ENCODE results near the gene CRACDL. TPM values are rescaled to one million over a fixed set of nuclear protein-coding genes. Genes with fewer than 3 reads are reported as not detected.

Gene CRACDL
- polyA plus RNA-seq, 3 donors from 2014 or later = 0.40 to 0.80 TPM; not detected in 1

- no peak overlapping the region for H3K27ac Mint-ChIP-seq
These were observed 188.1 kb downstream of the CRACDL start for GRCh38 chr2:98747888-98748287.

GRCh38 chr2:98746426-98746825, 189.6 kb downstream of the CRACDL start:
- Mint-ChIP-seq H3K4me1 (peaks cover 11 to 26% of the 10 kb centered on the region in 2 donors), H3K36me3 (peaks cover 0 to 4% (median 0%) of the 10 kb centered on the region in 3 donors), H3K9me3 (no peaks in the 10 kb centered on the region), H3K4me3 (no peak overlapping the region), H3K27ac (no peak overlapping the region), H3K27me3 (ENCODE audit: low read depth in 3 of 3) (peaks cover 4 to 5% (median 4%) of the 10 kb centered on the region in 3 donors)
- no peak for DNase-seq

More at GRCh38 chr2:98747888-98748287, 188.1 kb downstream of the CRACDL start:
- H3K4me3 Mint-ChIP-seq = no peak overlapping the region
- no peaks in the 10 kb centered on the region for H3K9me3 Mint-ChIP-seq
- no peak for DNase-seq
- H3K4me1 Mint-ChIP-seq = peaks cover 11 to 26% of the 10 kb centered on the region in 2 donors
- H3K27me3 Mint-ChIP-seq (ENCODE audit: low read depth in 3 of 3) = peaks cover 2 to 4% (median 4%) of the 10 kb centered on the region in 3 donors
- no peaks in the 10 kb centered on the region for H3K36me3 Mint-ChIP-seq

- H3K4me3 Mint-ChIP-seq = no peak overlapping the region
- no peaks in the 10 kb centered on the region for H3K9me3 Mint-ChIP-seq
- peaks cover 0 to 4% (median 4%) of the 10 kb centered on the region in 3 donors for H3K36me3 Mint-ChIP-seq
- H3K4me1 Mint-ChIP-seq = peaks cover 11 to 26% of the 10 kb centered on the region in 2 donors
- H3K27me3 Mint-ChIP-seq (ENCODE audit: low read depth in 3 of 3) = peaks cover 0 to 7% (median 3%) of the 10 kb centered on the region in 3 donors
- peak overlapping the region in 1 of 6 donors; percentile 59 for H3K27ac Mint-ChIP-seq
- no peak for DNase-seq
These were observed 191.4 kb downstream of the CRACDL start for GRCh38 chr2:98744595-98744994.

Other genes starting within 250 kb of the CRACDL start
- gene MGAT4A, start 205.1 kb downstream of the CRACDL start, polyA plus RNA-seq = 100 to 1,000 TPM; 113 to 155 (median 128) TPM
- gene C2orf15, start 205.5 kb upstream of the CRACDL start, polyA plus RNA-seq = 1 to 10 TPM in 2 of 3 donors, under 1 TPM in 1; 0.80 to 3.4 (median 2.4) TPM
- 10 to 100 TPM in 2 of 3 donors, 1 to 10 TPM in 1; 7.9 to 15.9 (median 11.0) TPM for gene TSGA10, start 218.7 kb upstream of the CRACDL start, polyA plus RNA-seq
- gene LIPT1, start 218.7 kb upstream of the CRACDL start, polyA plus RNA-seq = 10 to 100 TPM; 11.6 to 21.3 (median 20.7) TPM
- gene MITD1, start 244.8 kb upstream of the CRACDL start, polyA plus RNA-seq = 10 to 100 TPM; 29.5 to 53.3 (median 30.4) TPM
- 10 to 100 TPM; 18.0 to 20.5 (median 18.3) TPM for gene MRPL30, start 245.0 kb upstream of the CRACDL start, polyA plus RNA-seq